Endothelial cell of umbilical vein (primary cell): Measurements from ENCODE around the gene MYRIP. TPM values are rescaled to one million over a fixed set of nuclear protein-coding genes. Genes with fewer than 3 reads are reported as not detected.

Source experiments
- BruUV-seq: library from RNA; stranded (reverse); fragments of 400-500 nt; replicated peaks from 2 replicates; lab custom pipeline; 2021; lab: Mats Ljungman, UMichigan
- CTCF ChIA-PET: fragments of 300-600, 350-600 bp; sonication (Branson Sonifier 250); formaldehyde crosslinking; loops from one replicate; lab custom pipeline; 2021; ENCODE audit warnings: antibody characterized with exemption, inconsistent platforms; lab: Charles Lee
- POLR2A ChIA-PET: fragments of 300-600, 350-600 bp; sonication (Branson Sonifier 250); formaldehyde crosslinking; loops from one replicate; lab custom pipeline; 2021; ENCODE audit warnings: antibody characterized with exemption, inconsistent platforms; lab: Charles Lee
- DNase-seq: peaks from one replicate; pipeline ENCODE4 v3.0.0-alpha.2; 2011; ENCODE audit warnings: low read depth, low spot score
- FAIRE-seq: peaks from 2 replicates; lab custom pipeline; 2011; peaks lifted over from hg19 to GRCh38; lab: Jason Lieb, UNC
- H2AFZ ChIP-seq: 2 replicates; pipeline ENCODE4 v1.6.0; 2012; ENCODE audit warnings: low read depth, low read length, control low read depth, inconsistent platforms
- H3K27ac ChIP-seq: 2 replicates; pipeline ENCODE4 v1.5.1; 2011; ENCODE audit warnings: low read depth, mild to moderate bottlenecking, control low read depth, low read length, moderate library complexity; ENCODE audit not compliant: insufficient read depth
- H3K27me3 ChIP-seq, 2 experiments: 2 replicates each; pipeline versions ENCODE4 v1.6.0 to v1.6.1; 2011; ENCODE audit warnings: low read length in 2 of 2, mixed read lengths in 1 of 2; ENCODE audit not compliant: control insufficient read depth in 2 of 2, insufficient read depth in 2 of 2
- H3K36me3 ChIP-seq, 2 experiments: 2 replicates in 1 of 2; 3 replicates in 1 of 2; pipeline ENCODE4 v1.5.1; 2011; ENCODE audit warnings: low read length in 2 of 2, mild to moderate bottlenecking in 1 of 2, moderate library complexity in 1 of 2; ENCODE audit not compliant: control insufficient read depth in 2 of 2, insufficient read depth in 2 of 2; ENCODE audit errors: extremely low read depth in 1 of 2
- H3K4me1 ChIP-seq: 3 replicates; pipeline ENCODE4 v1.5.1; 2011; ENCODE audit warnings: mild to moderate bottlenecking, low read length; ENCODE audit not compliant: control insufficient read depth, insufficient read depth; ENCODE audit errors: extremely low read depth
- H3K4me2 ChIP-seq: 2 replicates; pipeline ENCODE4 v1.6.1; 2011; ENCODE audit warnings: low read length, control low read depth, mixed read lengths; ENCODE audit not compliant: insufficient read depth
- H3K4me3 ChIP-seq, 3 experiments: fragments of 200-600 bp in 1 of 3; sonication (generic), shearing (Covaris generic) in 1 of 3; replicated peaks in 1 of 3; 2 replicates each; pipeline ENCODE4 v1.5.1; 2011 to 2016; ENCODE audit warnings: control low read depth in 3 of 3, low read length in 3 of 3, mild to moderate bottlenecking in 2 of 3, inconsistent platforms in 1 of 3, low read depth in 1 of 3, moderate library complexity in 1 of 3; ENCODE audit not compliant: insufficient read depth in 1 of 3
- H3K79me2 ChIP-seq: 2 replicates; pipeline ENCODE4 v1.6.0; 2012; ENCODE audit warnings: low read length, inconsistent platforms; ENCODE audit not compliant: control insufficient read depth, insufficient read depth
- H3K9ac ChIP-seq: replicated peaks from 2 replicates; pipeline ENCODE3; 2011; ENCODE audit warnings: low read length, control low read depth; ENCODE audit not compliant: insufficient read depth; ENCODE audit errors: extremely low read depth
- H3K9me1 ChIP-seq: replicated peaks from 3 replicates; pipeline ENCODE4 v1.6.0; 2011; ENCODE audit warnings: mild to moderate bottlenecking, low read length; ENCODE audit not compliant: control insufficient read depth, insufficient read depth; ENCODE audit errors: extremely low read depth
- H3K9me3 ChIP-seq: replicated peaks from 2 replicates; pipeline ENCODE4 v1.5.1; 2012; ENCODE audit warnings: low read length, inconsistent platforms; ENCODE audit not compliant: control insufficient read depth, insufficient read depth
- H4K20me1 ChIP-seq: replicated peaks from 2 replicates; pipeline ENCODE3; 2011; ENCODE audit warnings: mild to moderate bottlenecking, low read length; ENCODE audit not compliant: control insufficient read depth, insufficient read depth; ENCODE audit errors: extremely low read depth
- EZH2 ChIP-seq: IDR thresholded peaks from 2 replicates; pipeline ENCODE4 v1.6.1; 2012; ENCODE audit warnings: borderline replicate concordance, low read depth, mild to moderate bottlenecking, moderate library complexity, low read length, inconsistent platforms; ENCODE audit not compliant: severe bottlenecking
- FOS ChIP-seq: IDR thresholded peaks from 2 replicates; pipeline ENCODE4 v1.6.1; 2011; ENCODE audit warnings: mild to moderate bottlenecking, low read length, moderate library complexity, borderline replicate concordance; ENCODE audit not compliant: insufficient read depth
- GATA2 ChIP-seq: IDR thresholded peaks from 2 replicates; pipeline ENCODE4 v1.7.0; 2011; ENCODE audit warnings: low read depth, mild to moderate bottlenecking, moderate library complexity, mixed read lengths, low read length; ENCODE audit not compliant: insufficient read length, insufficient read depth
- JUN ChIP-seq: IDR thresholded peaks from 2 replicates; pipeline ENCODE4 v1.6.1; 2011; ENCODE audit warnings: borderline replicate concordance, low read depth; ENCODE audit not compliant: insufficient read length, insufficient read depth
- POLR2A ChIP-seq: IDR thresholded peaks from 2 replicates; pipeline ENCODE4 v1.6.1; 2012; ENCODE audit warnings: low read depth, mild to moderate bottlenecking, control low read depth, low read length
- POLR2AphosphoS5 ChIP-seq: IDR thresholded peaks from 2 replicates; pipeline ENCODE4 v1.6.1; 2012; ENCODE audit warnings: low read depth, mild to moderate bottlenecking, control low read depth, low read length, moderate library complexity; ENCODE audit not compliant: insufficient read depth
- dilution Hi-C: fragments of 300-500 bp; cut with MboI; formaldehyde crosslinking; loops from one replicate; pipeline ENCODE4 v1.15.0; 2019; ENCODE audit warnings: low sequenced_read_pairs; ENCODE audit not compliant: extremely low pct_ligation_motif_present
- intact Hi-C: fragments of 100-400 bp; cut with micrococcal nuclease; formaldehyde crosslinking; loops from one replicate; pipeline ENCODE4 v1.10.0; 2022
- polyA plus RNA-seq, 4 experiments: library from polyadenylated mRNA; depleted of rRNA in 3 of 4; stranded (reverse) in 3 of 4; unstranded in 1 of 4; fragments of >200 nt; gene quantifications; 2 replicates each; pipeline versions ENCODE4 v1.2.1 to v1.2.3, GENCODE V29; 2011 to 2012; ENCODE audit warnings: missing spikeins in 1 of 4
- total RNA-seq: library from RNA; stranded (reverse); gene quantifications from 2 replicates; pipeline ENCODE4 v1.2.3, GENCODE V29; 2021
- TF ChIP-seq, protein P1 (sequence below), 2 donors: IDR thresholded peaks; 1 replicate in 1 of 2; 2 replicates in 1 of 2; pipeline ENCODE4 v1.5.1; 2011; ENCODE audit warnings: low read length in 2 of 2, mild to moderate bottlenecking in 2 of 2, moderate library complexity in 2 of 2, control low read depth in 1 of 2, inconsistent platforms in 1 of 2, low read depth in 1 of 2; ENCODE audit not compliant: insufficient read depth in 1 of 2; ENCODE audit errors: extremely low read depth in 1 of 2

MYRIP gene
- total and polyA plus RNA-seq, 2 donors (not counting 3 experiments of a cell fraction or from before 2014, with no cell fraction given), result 6.7 to 11.9 TPM

GRCh38 chr3:39935261-39935660, 125.9 kb downstream of the MYRIP start:
- dilution Hi-C loops, result no loop called here
- Histone ChIP-seq H3K27me3 (no peaks in the 10 kb centered on the region), H3K27ac (no peak overlapping the region), H3K9ac (no peak overlapping the region), H3K36me3 (peaks cover 0 to 3% of the 10 kb centered on the region in 2 experiments), H3K9me1 (no peaks in the 10 kb centered on the region), H3K4me3 (no peak overlapping the region), H3K79me2 (no peaks in the 10 kb centered on the region), H4K20me1 (no peaks in the 10 kb centered on the region), H3K4me2 (peak overlapping the region; percentile 14), H3K4me1 (peaks cover 19% of the 10 kb centered on the region), H2AFZ (no peak overlapping the region), H3K9me3 (no peaks in the 10 kb centered on the region)
- no TSS peak for BruUV-seq
- peak; percentile 71 for TF ChIP-seq GATA2
- TF ChIP-seq FOS, result no peak
- TF ChIP-seq, protein P1, sequence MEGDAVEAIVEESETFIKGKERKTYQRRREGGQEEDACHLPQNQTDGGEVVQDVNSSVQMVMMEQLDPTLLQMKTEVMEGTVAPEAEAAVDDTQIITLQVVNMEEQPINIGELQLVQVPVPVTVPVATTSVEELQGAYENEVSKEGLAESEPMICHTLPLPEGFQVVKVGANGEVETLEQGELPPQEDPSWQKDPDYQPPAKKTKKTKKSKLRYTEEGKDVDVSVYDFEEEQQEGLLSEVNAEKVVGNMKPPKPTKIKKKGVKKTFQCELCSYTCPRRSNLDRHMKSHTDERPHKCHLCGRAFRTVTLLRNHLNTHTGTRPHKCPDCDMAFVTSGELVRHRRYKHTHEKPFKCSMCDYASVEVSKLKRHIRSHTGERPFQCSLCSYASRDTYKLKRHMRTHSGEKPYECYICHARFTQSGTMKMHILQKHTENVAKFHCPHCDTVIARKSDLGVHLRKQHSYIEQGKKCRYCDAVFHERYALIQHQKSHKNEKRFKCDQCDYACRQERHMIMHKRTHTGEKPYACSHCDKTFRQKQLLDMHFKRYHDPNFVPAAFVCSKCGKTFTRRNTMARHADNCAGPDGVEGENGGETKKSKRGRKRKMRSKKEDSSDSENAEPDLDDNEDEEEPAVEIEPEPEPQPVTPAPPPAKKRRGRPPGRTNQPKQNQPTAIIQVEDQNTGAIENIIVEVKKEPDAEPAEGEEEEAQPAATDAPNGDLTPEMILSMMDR (IDR thresholded peaks at IDR 0.05; ENCODE audit: extremely low read depth in 1 of 2, insufficient read depth in 1 of 2, low read depth in 1 of 2, low read length in 2 of 2), result no peak
- TF ChIP-seq EZH2, result no peak
- no peak for TF ChIP-seq POLR2A
- no peak for TF ChIP-seq JUN
- FAIRE-seq (peak; percentile 80), DNase-seq (peak; percentile 76)
- intact Hi-C loops, result loop anchor here (2.0 kb wide), 1 partner anchor 24 kb away; no protein-coding TSS in a partner anchor
- ChIA-PET POLR2A (no interaction called here), CTCF (interaction anchor here (0.9 to 1.5 kb wide), 3 partner anchors 11 to 16 kb away, joined by 3 to 4 read pairs (median 3); no protein-coding TSS in a partner anchor)

DNA sequence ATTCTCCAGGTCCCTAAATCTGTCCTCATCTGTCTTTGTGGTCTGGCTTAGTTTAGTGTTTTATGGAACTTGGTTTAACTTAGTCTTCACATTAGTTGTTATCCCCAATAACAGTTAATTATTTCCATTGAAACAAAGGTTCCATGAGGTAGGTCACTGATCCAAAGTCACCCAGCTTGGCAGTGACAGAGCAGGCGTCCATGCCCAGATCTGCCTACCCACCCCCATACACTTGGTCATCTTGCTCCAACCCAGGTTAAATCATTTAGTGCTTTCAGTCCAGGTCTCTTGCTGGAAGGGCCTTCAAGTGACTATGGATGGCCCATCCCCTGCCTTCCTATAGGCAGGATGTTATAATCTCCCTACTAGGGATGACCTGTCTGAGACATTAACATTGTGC, 127.4 kb downstream of the MYRIP start:
- DNase-seq, result no peak
- dilution Hi-C loops, result no loop called here
- no peaks in the 10 kb centered on the region for H3K27me3 ChIP-seq
- H3K9me3 ChIP-seq, result no peaks in the 10 kb centered on the region
- H3K4me1 ChIP-seq, result peaks cover 20% of the 10 kb centered on the region
- H4K20me1 ChIP-seq, result no peaks in the 10 kb centered on the region
- no peak overlapping the region for H3K9ac ChIP-seq
- H2AFZ ChIP-seq, result no peak overlapping the region
- H3K79me2 ChIP-seq, result no peaks in the 10 kb centered on the region
- CTCF ChIA-PET, result no interaction called here
- no peak overlapping the region for H3K4me3 ChIP-seq
- no peaks in the 10 kb centered on the region for H3K9me1 ChIP-seq
- POLR2A ChIA-PET, result no interaction called here
- no peak overlapping the region for H3K27ac ChIP-seq
- peaks cover 0 to 3% of the 10 kb centered on the region in 2 experiments for H3K36me3 ChIP-seq
- no peak for TF ChIP-seq POLR2A
- TF ChIP-seq POLR2AphosphoS5, result no peak
- no peak for TF ChIP-seq GATA2
- no peak for TF ChIP-seq EZH2
- TF ChIP-seq, protein P1 (IDR thresholded peaks at IDR 0.05; ENCODE audit: extremely low read depth in 1 of 2, insufficient read depth in 1 of 2, low read depth in 1 of 2, low read length in 2 of 2), result no peak
- no peak for TF ChIP-seq FOS
- BruUV-seq, result no TSS peak
- intact Hi-C loops, result no loop called here
- no peak for FAIRE-seq
- no peak overlapping the region for H3K4me2 ChIP-seq
